ENCODE measurements around the gene GLRA1. TPM values are rescaled to one million over a fixed set of nuclear protein-coding genes. Genes with fewer than 3 reads are reported as not detected.

GLRA1 gene
- total RNA-seq, 1 donor from 2014 or later = not detected

GRCh38 chr5:151935135-151935695, 10.6 kb upstream of the GLRA1 start:
- no peaks in the 10 kb centered on the region for H3K27me3 ChIP-seq
- no peak overlapping the region for H3K4me3 ChIP-seq
- intact Hi-C loops (cut with DNase I) = no loop called here
- peaks cover 17% of the 10 kb centered on the region for H3K9me3 ChIP-seq
- H3K36me3 ChIP-seq = no peaks in the 10 kb centered on the region
- H3K27ac ChIP-seq = no peak overlapping the region
- ATAC-seq (no peak), DNase-seq (no peak)
- H3K4me1 ChIP-seq = no peaks in the 10 kb centered on the region
- TF ChIP-seq CTCF (IDR thresholded peaks at IDR 0.05) = no peak

GRCh38 chr5:151931260-151931659, 6.6 kb upstream of the GLRA1 start:
- no peak for ATAC-seq
- no peak overlapping the region for H3K4me3 ChIP-seq
- no peak for TF ChIP-seq CTCF (IDR thresholded peaks at IDR 0.05)

DNA sequence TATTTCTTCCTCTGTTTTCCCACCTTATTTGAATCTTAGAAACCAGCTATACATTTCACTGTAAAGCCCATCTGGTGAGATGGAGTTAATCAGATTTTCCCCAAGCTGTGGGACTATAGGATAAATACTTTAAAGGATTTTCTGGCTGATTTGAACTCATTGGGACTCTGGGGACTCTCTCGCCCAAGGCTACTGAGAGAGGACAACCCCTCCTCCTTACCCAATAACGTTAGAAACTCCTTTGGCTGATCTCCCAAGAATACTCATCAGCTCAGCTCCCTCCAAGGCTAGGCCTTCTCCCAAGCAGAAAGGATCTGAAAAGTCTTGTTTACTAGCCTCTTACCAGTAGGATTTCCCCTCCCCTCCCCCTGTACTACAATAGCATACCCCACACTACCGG, 1.5 kb upstream of the GLRA1 start:
- no peak for TF ChIP-seq CTCF (IDR thresholded peaks at IDR 0.05)
- Histone ChIP-seq H3K27me3 (peaks cover 9% of the 10 kb centered on the region), H3K9me3 (peaks cover 15% of the 10 kb centered on the region), H3K4me3 (no peak overlapping the region), H3K27ac (no peak overlapping the region), H3K4me1 (no peaks in the 10 kb centered on the region), H3K36me3 (no peaks in the 10 kb centered on the region)
- DNase-seq (no peak), ATAC-seq (no peak)
- intact Hi-C loops (cut with DNase I) = no loop called here

More at GRCh38 chr5:151931260-151931659, 6.6 kb upstream of the GLRA1 start:
- intact Hi-C loops (cut with DNase I) = no loop called here
- H3K36me3 ChIP-seq = no peaks in the 10 kb centered on the region
- no peaks in the 10 kb centered on the region for H3K27me3 ChIP-seq
- DNase-seq = no peak
- H3K4me1 ChIP-seq = no peaks in the 10 kb centered on the region
- H3K27ac ChIP-seq = no peak overlapping the region
- peaks cover 26% of the 10 kb centered on the region for H3K9me3 ChIP-seq

GRCh38 chr5:151925340-151925739, 689 bp upstream of the GLRA1 start:
- DNase-seq (no peak), ATAC-seq (no peak)
- intact Hi-C loops (cut with DNase I) = no loop called here
- Histone ChIP-seq H3K9me3 (peaks cover 10% of the 10 kb centered on the region), H3K27me3 (peaks cover 9% of the 10 kb centered on the region), H3K4me1 (no peaks in the 10 kb centered on the region), H3K27ac (no peak overlapping the region), H3K4me3 (no peak overlapping the region), H3K36me3 (no peaks in the 10 kb centered on the region)
- no peak for TF ChIP-seq CTCF (IDR thresholded peaks at IDR 0.05)

GRCh38 chr5:151923866-151924476, 680 bp downstream of the GLRA1 start:
- Histone ChIP-seq H3K27ac (no peak overlapping the region), H3K27me3 (peaks cover 9% of the 10 kb centered on the region), H3K36me3 (no peaks in the 10 kb centered on the region), H3K4me1 (no peaks in the 10 kb centered on the region), H3K9me3 (no peaks in the 10 kb centered on the region), H3K4me3 (no peak overlapping the region)
- no peak for ATAC-seq
- no peak for DNase-seq
- TF ChIP-seq CTCF (IDR thresholded peaks at IDR 0.05) = no peak
- intact Hi-C loops (cut with DNase I) = no loop called here
